Activated CD4-positive, CD25-positive, alpha-beta regulatory T cell treated with anti-CD3 and anti-CD28 coated beads, Interleukin-2, amount 50 U/mL, for 16 hours (primary cell): Measurements from ENCODE around the gene FYB1.
"Not testable (repeated sequence)": the region's sequence is repeated elsewhere in the genome, so short reads cannot be mapped to it uniquely, and the experiment has no call there.

Experiments
- DNase-seq: peaks from one replicate; pipeline ENCODE4 v3.0.0-alpha.2; 2020; ENCODE audit warnings: low read depth, low spot score

FYB1 gene

DNA sequence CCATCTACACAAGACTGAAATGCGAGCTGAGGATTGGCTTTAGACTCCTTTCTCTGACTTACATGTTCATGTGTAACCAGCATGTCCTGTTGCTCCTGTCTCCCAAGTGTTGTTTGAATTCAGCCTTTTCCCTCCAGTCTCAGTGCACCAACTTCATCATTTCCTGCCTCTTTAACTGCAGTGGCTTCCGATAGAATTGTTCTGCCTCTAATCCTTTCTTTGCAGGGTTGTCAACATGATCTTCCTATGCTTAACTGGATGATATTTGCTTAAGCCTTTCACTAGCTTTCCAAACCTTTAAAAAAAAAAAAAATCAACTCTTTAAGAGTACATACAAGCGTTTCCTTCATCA lies 6.7 kb upstream of the FYB1 start:
- no peak for DNase-seq

DNA sequence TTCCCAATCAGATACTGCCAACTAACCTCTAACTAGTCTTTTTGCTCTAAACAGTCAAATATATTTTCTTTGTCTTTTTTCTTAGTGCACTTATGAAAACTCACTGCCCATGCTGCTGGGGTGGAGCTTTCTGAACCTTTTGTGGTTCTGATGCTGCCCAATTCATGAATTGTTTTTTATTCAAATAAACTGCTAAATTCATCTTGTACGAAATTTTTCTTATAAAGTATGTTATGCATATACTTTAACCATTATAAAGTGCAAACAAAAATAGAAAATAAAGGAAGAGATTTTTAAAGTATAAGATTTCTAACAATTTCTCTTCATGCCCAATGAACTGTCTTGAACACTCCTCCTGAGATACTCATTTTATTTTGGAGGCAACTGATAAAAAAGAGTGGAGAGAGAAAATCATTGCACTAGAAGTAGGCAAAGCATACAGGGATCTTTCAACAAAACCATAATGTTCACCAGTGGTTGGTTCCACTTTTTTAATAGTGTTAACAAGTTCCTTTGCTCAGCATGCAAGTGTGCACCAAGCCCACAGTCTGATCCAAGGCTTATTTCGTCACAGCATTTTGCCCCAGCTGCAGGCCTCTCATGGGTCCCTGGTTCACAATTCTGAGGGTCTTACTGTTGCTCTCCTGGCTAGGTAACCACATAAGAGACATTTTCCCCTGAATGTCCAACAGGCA lies 6.2 kb upstream of the FYB1 start:
- DNase-seq, result no peak

GRCh38 chr5:39224196-39224761 lies 4.9 kb upstream of the FYB1 start:
- no peak for DNase-seq

- DNase-seq, result no peak
Observed at GRCh38 chr5:39223565-39224156, 4.3 kb upstream of the FYB1 start.

- DNase-seq, result not testable (repeated sequence)
Observed at GRCh38 chr5:39221671-39222070, 2.3 kb upstream of the FYB1 start.

- no peak for DNase-seq
Observed at GRCh38 chr5:39220280-39221030, 1.1 kb upstream of the FYB1 start.

GRCh38 chr5:39218482-39219402 lies 621 bp downstream of the FYB1 start:
- DNase-seq, result no peak

- no peak for DNase-seq
Observed at GRCh38 chr5:39217365-39218281, 1.7 kb downstream of the FYB1 start.

DNA sequence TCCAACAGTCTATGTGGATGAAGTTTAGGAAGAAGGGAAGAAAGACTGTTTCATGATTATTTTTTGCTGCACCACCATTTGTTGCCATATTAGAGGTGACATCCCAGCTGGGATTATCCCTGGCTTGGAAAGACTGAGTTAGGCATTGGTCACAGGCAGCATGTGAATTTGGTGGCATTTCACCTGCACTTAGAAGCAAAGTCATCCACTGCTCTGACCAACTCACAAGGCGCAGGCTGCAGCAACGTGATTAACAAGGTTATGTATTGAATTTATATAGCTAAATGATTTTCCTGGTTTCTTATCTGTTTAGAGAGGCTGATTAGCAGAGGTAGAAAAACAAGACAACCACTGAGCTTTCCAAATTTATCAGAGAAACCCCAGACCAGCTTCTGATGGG lies 2.7 kb downstream of the FYB1 start:
- no peak for DNase-seq

GRCh38 chr5:39215857-39216256 lies 3.5 kb downstream of the FYB1 start:
- DNase-seq, result no peak

DNA sequence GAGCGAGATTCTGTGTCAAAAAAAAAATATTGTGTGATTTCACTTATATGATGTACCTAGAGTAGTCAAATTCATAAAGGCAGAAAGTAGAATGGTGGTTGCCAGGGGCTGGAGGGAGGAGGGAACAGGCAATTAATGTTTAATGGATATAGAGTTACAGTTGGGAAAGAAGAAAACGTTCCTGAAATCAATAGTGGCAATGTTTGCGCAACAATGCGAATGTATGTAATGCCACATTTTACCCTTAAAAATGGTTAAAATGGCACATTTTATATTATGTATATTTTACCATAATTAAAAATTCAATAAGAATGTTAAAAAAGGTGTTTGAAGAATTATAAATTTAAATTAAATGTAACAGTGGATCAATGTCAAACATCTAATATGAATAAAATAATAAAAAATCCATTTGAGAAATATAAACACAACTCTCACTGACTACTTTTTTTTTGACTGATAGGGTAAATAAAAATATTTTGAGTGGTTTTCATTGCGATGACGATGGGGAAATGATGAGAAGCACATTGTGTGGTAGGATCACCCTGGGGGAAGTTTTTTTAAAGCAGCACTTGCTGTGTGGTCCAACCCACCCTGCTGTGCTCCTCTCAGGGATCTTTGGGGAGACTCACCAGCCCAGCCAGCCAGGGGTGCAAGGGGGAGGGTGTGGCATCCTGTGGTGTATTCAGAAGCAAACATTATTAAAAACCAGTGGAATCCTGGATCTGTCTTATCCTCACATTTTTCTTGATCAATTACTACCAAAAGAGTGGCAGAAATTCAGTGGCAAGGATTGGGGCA lies 4.3 kb downstream of the FYB1 start:
- no peak for DNase-seq

DNA sequence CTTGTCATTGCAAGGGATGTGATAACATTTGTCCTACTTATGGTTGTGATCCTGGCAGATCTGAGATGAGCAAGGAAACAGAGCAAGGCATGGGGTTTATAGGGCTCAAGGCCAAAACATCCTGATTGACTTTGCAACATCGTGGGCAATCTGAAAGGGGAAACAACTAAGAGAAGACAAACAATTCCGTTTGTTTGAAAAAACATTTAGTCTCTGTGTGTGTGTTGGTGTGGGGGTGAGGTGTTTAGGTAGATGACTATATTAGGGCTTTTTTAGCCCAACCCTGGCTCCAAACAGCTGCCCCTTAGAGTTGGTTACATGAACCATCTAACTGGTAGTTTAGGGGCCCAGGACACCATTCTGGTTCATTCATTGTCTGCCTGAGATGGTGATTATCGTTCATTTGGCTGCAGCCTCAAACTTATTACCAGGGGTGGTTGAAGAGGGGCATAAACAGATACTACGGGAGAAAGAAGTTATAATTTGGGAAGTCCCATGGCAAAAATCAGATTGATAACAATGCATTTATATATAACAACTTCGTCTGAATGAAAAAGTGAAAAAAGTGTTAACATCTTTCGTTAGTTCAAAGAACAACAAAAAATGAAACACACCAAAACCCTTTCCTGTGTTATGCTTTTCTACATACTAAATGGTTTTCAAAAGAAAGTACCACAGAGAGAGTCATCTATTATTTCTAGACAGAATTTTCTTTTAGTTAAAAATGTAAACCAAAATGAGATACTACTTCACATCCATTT lies 5.7 kb downstream of the FYB1 start:
- no peak for DNase-seq

GRCh38 chr5:39211773-39212172 lies 7.6 kb downstream of the FYB1 start:
- no peak for DNase-seq

- no peak for DNase-seq
Observed at GRCh38 chr5:39209924-39210323, 9.4 kb downstream of the FYB1 start.

- no peak for DNase-seq
Observed at GRCh38 chr5:39208471-39208870, 10.9 kb downstream of the FYB1 start.

- no peak for DNase-seq
Observed at GRCh38 chr5:39207345-39208045, 11.9 kb downstream of the FYB1 start.

DNA sequence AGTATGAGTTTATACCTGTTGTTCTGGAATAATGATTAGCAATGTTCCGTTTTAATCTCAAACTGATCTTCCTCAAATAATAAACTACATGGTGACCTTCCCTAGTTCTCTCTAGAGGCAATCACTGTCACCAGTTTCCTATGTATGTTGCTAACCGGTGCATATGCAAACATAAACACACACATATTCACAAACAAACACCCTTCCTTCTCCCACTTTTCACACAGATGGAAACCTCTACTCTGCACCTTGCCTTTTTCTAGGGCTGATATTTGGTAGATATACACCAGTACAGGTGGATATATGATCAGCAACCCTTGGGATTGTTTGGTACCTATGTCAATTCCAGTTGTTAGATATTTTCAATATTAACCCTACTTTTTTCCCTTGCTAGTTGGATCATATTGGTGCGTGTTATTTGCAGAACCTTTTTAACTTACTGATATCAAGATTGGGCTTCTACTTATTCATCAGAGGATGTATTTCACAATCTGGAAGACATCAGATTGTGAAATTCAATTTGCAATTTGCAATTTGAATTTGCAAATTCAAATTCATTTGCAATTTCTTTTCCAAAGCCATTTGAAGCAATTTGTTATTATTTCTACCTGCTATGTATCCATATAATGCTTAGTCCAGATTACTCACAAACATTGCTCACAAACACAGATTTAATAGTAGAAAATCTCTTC lies 12.6 kb downstream of the FYB1 start:
- no peak for DNase-seq

- no peak for DNase-seq
Observed at GRCh38 chr5:39205550-39205949, 13.8 kb downstream of the FYB1 start.
